GM18511 (cell line): Measurements from ENCODE around the gene DIS3L2.
"Not testable (repeated sequence)": the region's sequence is repeated elsewhere in the genome, so short reads cannot be mapped to it uniquely, and the experiment has no call there.

Experiments used
- ATAC-seq: cut with Tn5 transposase; IDR thresholded peaks from one replicate; pipeline ENCODE4 v1.9.1; 2021; ENCODE audit warnings: mild to moderate bottlenecking, moderate library complexity; ENCODE audit not compliant: unreplicated experiment

Gene DIS3L2

DNA sequence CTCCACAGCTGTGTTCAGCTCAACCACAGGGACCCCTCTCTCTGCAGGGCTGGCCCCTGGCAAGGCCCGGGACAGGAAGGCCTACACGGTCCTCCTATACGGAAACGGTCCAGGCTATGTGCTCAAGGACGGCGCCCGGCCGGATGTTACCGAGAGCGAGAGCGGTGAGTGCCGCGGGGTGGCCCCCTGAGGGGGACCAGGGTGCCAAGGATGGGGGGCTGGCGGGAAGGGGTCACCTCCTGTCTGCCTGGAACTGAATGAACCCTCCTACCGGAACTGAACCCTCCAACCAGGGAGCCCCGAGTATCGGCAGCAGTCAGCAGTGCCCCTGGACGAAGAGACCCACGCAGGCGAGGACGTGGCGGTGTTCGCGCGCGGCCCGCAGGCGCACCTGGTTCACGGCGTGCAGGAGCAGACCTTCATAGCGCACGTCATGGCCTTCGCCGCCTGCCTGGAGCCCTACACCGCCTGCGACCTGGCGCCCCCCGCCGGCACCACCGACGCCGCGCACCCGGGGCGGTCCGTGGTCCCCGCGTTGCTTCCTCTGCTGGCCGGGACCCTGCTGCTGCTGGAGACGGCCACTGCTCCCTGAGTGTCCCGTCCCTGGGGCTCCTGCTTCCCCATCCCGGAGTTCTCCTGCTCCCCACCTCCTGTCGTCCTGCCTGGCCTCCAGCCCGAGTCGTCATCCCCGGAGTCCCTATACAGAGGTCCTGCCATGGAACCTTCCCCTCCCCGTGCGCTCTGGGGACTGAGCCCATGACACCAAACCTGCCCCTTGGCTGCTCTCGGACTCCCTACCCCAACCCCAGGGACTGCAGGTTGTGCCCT lies 419.9 kb downstream of the DIS3L2 start:
- ATAC-seq: not testable (repeated sequence)

DNA sequence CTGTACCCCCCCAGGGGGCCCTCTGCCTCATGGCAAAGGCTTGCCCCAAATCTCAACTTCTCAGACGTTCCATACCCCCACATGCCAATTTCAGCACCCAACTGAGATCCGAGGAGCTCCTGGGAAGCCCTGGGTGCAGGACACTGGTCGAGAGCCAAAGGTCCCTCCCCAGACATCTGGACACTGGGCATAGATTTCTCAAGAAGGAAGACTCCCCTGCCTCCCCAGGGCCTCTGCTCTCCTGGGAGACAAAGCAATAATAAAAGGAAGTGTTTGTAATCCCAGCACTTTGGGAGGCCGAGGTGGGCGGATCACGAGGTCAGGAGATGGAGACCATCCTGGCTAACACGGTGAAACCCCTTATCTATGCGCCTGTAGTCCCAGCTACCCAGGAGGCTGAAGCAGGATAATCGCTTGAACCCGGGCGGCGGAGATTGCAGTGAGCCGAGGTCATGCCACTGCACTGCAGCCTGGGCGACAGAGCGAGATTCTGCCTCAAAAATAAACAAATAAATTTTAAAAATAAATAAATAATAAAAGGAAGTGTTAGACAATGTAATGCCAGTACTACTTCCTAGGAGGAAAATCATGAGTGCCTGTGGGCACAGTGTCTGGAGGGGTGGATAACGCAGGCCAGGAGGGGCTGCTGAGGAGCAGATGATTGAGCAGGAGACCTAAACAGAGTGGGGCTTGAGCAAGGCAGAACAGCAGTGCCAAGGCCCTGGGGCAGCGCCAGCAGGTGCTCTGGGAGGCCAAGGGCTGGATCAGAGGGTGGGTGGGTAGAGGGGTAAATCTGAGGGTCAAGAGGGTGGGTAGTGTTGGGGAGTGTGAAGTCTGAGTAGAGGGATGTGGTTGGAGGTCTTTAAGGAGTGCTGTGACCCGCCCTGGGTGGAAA lies 421.1 kb downstream of the DIS3L2 start:
- ATAC-seq: no peak

- no peak for ATAC-seq
Measured at GRCh38 chr2:232384466-232384865, 423.0 kb downstream of the DIS3L2 start.

DNA sequence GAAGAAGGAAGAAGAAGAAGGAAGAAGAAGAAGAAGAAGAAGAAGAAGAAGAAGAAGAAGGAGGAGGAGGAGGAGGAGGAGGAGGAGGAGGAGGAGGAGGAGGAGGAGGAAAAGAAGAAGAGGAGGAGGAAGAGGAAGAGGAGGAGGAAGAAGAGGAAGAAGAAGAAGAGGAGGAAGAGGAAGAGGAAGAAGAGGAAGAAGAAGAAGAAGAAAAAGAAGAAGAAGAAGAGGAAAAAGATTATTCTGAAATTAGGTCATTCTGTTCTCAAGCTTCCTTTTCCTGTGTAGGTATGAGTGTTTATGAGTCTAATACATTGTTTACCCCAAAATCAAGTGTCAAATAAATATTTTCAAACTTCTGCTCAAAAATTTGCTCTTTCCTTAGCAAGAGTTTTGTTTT lies 423.5 kb downstream of the DIS3L2 start:
- not testable (repeated sequence) for ATAC-seq

DNA sequence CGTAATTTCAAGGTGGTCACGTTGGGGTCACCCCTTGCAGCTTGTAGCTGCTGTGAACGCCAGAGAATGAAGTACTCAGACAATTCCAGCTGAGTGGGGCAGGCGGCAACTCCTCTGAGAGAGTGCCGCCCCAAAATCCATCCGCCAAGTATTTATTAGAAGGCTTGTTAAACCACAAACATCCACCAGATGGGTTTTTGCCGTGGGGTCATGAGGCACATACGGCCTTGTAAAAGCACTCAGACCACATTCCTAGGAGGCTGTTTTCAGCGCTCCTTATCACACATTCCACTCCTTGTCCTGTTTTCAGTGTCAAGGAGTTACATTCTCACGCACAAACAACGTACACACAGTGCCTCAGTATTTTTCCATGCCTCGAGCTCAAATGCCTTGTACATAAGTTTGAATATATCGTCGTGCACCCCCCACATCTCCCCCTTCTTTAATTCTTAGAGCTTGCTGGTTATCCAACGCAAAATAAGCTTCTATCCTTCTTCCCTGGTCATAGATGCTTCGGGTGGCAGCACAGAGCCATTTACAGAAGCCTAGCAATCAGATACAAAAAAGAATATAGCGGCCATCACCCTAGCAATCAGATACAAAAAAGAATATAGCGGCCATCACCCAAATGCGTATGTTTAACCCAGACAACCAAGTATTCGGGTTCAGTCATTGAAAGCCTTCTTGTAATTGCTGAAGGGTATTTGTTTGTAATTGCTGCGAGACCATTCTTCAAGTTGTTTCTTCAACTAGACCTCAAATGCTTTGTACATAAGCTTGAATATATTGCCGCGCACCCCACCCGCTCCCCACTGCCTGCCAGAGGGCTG lies 424.4 kb downstream of the DIS3L2 start:
- no peak for ATAC-seq

GRCh38 chr2:232386490-232386739 lies 424.9 kb downstream of the DIS3L2 start:
- no peak for ATAC-seq
